ENCODE measurements around the gene PTBP3. TPM values are rescaled to one million over a fixed set of nuclear protein-coding genes. Genes with fewer than 3 reads are reported as not detected.

PTBP3 gene
- total RNA-seq, 4 donors from 2014 or later = 9.9 to 54.7 (median 18.7) TPM

- no peaks in the 10 kb centered on the region for H3K9me3 ChIP-seq
- no peaks in the 10 kb centered on the region for H3K4me1 ChIP-seq
- no peak for TF ChIP-seq CTCF (IDR thresholded peaks at IDR 0.05 in 4 of 5, conservative IDR thresholded peaks at IDR 0.05 in 1 of 5)
- TF ChIP-seq POLR2A (IDR thresholded peaks at IDR 0.05) = no peak
- in situ Hi-C loops (cut with MboI; ENCODE audit: low sequenced_read_pairs in 4 of 4) (loop anchor here in 1 of 4 donors (25.0 kb wide), 1 partner anchor 95 kb away; no protein-coding TSS in a partner anchor), intact Hi-C loops (cut with DNase I; ENCODE audit: low total_unique reads) (no loop called here)
- DNase-seq (no peak), ATAC-seq (no peak)
- H3K4me3 ChIP-seq = no peak overlapping the region
- H3K36me3 ChIP-seq = peaks cover 0 to 12% of the 10 kb centered on the region in 2 donors
- H3K27ac ChIP-seq = no peak overlapping the region
- H3K27me3 ChIP-seq = no peaks in the 10 kb centered on the region
Observed at GRCh38 chr9:112207451-112207850, 126.0 kb downstream of the PTBP3 start.

GRCh38 chr9:112203536-112203935, 129.9 kb downstream of the PTBP3 start:
- no peak for TF ChIP-seq CTCF (IDR thresholded peaks at IDR 0.05 in 4 of 5, conservative IDR thresholded peaks at IDR 0.05 in 1 of 5)
- TF ChIP-seq POLR2A (IDR thresholded peaks at IDR 0.05) = no peak
- peaks cover 0 to 2% of the 10 kb centered on the region in 2 donors for H3K36me3 ChIP-seq
- H3K27me3 ChIP-seq = no peaks in the 10 kb centered on the region
- H3K4me3 ChIP-seq = no peak overlapping the region
- DNase-seq (no peak), ATAC-seq (no peak)
- H3K9me3 ChIP-seq = no peaks in the 10 kb centered on the region
- intact Hi-C loops (cut with DNase I; ENCODE audit: low total_unique reads) = no loop called here
- H3K4me1 ChIP-seq = no peaks in the 10 kb centered on the region
- in situ Hi-C loops (cut with MboI; ENCODE audit: low sequenced_read_pairs in 4 of 4) = loop anchor here in 1 of 4 donors (25.0 kb wide), 1 partner anchor 91 kb away; no protein-coding TSS in a partner anchor
- H3K27ac ChIP-seq = no peak overlapping the region

GRCh38 chr9:112200711-112201110, 132.7 kb downstream of the PTBP3 start:
- ATAC-seq = no peak
- intact Hi-C loops (cut with DNase I; ENCODE audit: low total_unique reads) = no loop called here
- H3K27ac ChIP-seq = no peak overlapping the region
- in situ Hi-C loops (cut with MboI; ENCODE audit: low sequenced_read_pairs in 4 of 4) = loop anchor here in 1 of 4 donors (25.0 kb wide), 1 partner anchor 88 kb away; no protein-coding TSS in a partner anchor
- no peak overlapping the region for H3K4me3 ChIP-seq
- no peak for DNase-seq
- H3K4me1 ChIP-seq = no peaks in the 10 kb centered on the region
- no peaks in the 10 kb centered on the region for H3K27me3 ChIP-seq
- H3K36me3 ChIP-seq = no peaks in the 10 kb centered on the region
- TF ChIP-seq POLR2A (IDR thresholded peaks at IDR 0.05) (no peak), CTCF (IDR thresholded peaks at IDR 0.05 in 4 of 5, conservative IDR thresholded peaks at IDR 0.05 in 1 of 5) (no peak)
- H3K9me3 ChIP-seq = no peaks in the 10 kb centered on the region

- no peak overlapping the region for H3K4me3 ChIP-seq
- H3K9me3 ChIP-seq = no peaks in the 10 kb centered on the region
- no peaks in the 10 kb centered on the region for H3K4me1 ChIP-seq
- H3K36me3 ChIP-seq = no peaks in the 10 kb centered on the region
- TF ChIP-seq CTCF (IDR thresholded peaks at IDR 0.05 in 4 of 5, conservative IDR thresholded peaks at IDR 0.05 in 1 of 5) (no peak), POLR2A (IDR thresholded peaks at IDR 0.05) (no peak)
- ATAC-seq (no peak), DNase-seq (no peak)
- in situ Hi-C loops (cut with MboI; ENCODE audit: low sequenced_read_pairs in 4 of 4) (no loop called here), intact Hi-C loops (cut with DNase I; ENCODE audit: low total_unique reads) (no loop called here)
- H3K27me3 ChIP-seq = no peaks in the 10 kb centered on the region
- no peak overlapping the region for H3K27ac ChIP-seq
Observed at GRCh38 chr9:112198646-112199045, 134.8 kb downstream of the PTBP3 start.

GRCh38 chr9:112194969-112195431, 138.4 kb downstream of the PTBP3 start:
- Histone ChIP-seq H3K9me3 (no peaks in the 10 kb centered on the region), H3K4me1 (no peaks in the 10 kb centered on the region), H3K36me3 (no peaks in the 10 kb centered on the region), H3K27ac (peak overlapping the region; percentile 14 to 57 (median 47)), H3K4me3 (no peak overlapping the region), H3K27me3 (no peaks in the 10 kb centered on the region)
- DNase-seq (no peak), ATAC-seq (peak; percentile 33 to 51)
- intact Hi-C loops (cut with DNase I; ENCODE audit: low total_unique reads) = no loop called here
- in situ Hi-C loops (cut with MboI; ENCODE audit: low sequenced_read_pairs in 4 of 4) = no loop called here
- no peak for TF ChIP-seq POLR2A (IDR thresholded peaks at IDR 0.05)
- TF ChIP-seq CTCF (IDR thresholded peaks at IDR 0.05 in 4 of 5, conservative IDR thresholded peaks at IDR 0.05 in 1 of 5) = no peak

All from gastrocnemius medialis (tissue), 4 donors.